ENCODE data around the gene FEZ2.

DNA sequence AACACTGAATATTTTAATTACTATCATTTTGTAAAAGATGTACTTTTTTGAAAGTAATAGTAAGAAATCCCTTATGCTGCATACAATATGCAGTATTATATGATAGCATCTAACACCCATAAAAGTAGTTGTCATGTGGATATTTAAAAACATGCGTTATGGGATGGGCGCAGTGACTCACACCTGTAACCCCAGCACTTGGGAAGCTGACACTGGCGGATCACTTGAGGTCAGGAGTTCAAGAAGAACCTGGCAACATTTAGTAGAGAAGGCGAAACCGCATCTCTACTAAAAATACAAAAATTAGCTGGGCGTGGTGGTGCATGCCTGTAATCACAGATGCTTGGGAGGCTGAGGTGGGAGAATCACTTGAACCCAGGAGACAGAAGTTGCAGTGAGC is 88.9 kb downstream of the FEZ2 start:
- no peak for TF ChIP-seq EZH2 (IDR thresholded peaks at IDR 0.05; ENCODE audit: low read depth, unreplicated experiment)
- TF ChIP-seq CTCF (conservative IDR thresholded peaks at IDR 0.05; ENCODE audit: low read depth in 2 of 2): no peak
- TF ChIP-seq POLR2AphosphoS5 (IDR thresholded peaks at IDR 0.05; ENCODE audit: low read depth): no peak
- TF ChIP-seq, protein P1, sequence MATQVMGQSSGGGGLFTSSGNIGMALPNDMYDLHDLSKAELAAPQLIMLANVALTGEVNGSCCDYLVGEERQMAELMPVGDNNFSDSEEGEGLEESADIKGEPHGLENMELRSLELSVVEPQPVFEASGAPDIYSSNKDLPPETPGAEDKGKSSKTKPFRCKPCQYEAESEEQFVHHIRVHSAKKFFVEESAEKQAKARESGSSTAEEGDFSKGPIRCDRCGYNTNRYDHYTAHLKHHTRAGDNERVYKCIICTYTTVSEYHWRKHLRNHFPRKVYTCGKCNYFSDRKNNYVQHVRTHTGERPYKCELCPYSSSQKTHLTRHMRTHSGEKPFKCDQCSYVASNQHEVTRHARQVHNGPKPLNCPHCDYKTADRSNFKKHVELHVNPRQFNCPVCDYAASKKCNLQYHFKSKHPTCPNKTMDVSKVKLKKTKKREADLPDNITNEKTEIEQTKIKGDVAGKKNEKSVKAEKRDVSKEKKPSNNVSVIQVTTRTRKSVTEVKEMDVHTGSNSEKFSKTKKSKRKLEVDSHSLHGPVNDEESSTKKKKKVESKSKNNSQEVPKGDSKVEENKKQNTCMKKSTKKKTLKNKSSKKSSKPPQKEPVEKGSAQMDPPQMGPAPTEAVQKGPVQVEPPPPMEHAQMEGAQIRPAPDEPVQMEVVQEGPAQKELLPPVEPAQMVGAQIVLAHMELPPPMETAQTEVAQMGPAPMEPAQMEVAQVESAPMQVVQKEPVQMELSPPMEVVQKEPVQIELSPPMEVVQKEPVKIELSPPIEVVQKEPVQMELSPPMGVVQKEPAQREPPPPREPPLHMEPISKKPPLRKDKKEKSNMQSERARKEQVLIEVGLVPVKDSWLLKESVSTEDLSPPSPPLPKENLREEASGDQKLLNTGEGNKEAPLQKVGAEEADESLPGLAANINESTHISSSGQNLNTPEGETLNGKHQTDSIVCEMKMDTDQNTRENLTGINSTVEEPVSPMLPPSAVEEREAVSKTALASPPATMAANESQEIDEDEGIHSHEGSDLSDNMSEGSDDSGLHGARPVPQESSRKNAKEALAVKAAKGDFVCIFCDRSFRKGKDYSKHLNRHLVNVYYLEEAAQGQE (IDR thresholded peaks at IDR 0.05; ENCODE audit: unreplicated experiment): no peak
- no peak for TF ChIP-seq CREB1 (CRISPR knock-in tag; IDR thresholded peaks at IDR 0.05; ENCODE audit: low read depth)
- TF ChIP-seq ETS1 (IDR thresholded peaks at IDR 0.05): no peak
- TF ChIP-seq EZH2phosphoT487 (IDR thresholded peaks at IDR 0.05; ENCODE audit: unreplicated experiment): no peak
- TF ChIP-seq ZNF462 (CRISPR knock-in tag; IDR thresholded peaks at IDR 0.05): no peak
- TF ChIP-seq ZNF331 (CRISPR knock-in tag; IDR thresholded peaks at IDR 0.05; ENCODE audit: low read depth): no peak
- TF ChIP-seq NANOG (IDR thresholded peaks at IDR 0.05; ENCODE audit: borderline replicate concordance): no peak
- no peak for TF ChIP-seq JUNB (IDR thresholded peaks at IDR 0.05; ENCODE audit: unreplicated experiment)
- TF ChIP-seq ZNF114 (CRISPR knock-in tag; IDR thresholded peaks at IDR 0.05): no peak

All from GM23338 (cell line).